Left ventricle myocardium inferior (tissue), 1 donor: ENCODE results near the gene VCPKMT. TPM values are rescaled to one million over a fixed set of nuclear protein-coding genes. Genes with fewer than 3 reads are reported as not detected.
"Not testable (repeated sequence)": the region's sequence is repeated elsewhere in the genome, so short reads cannot be mapped to it uniquely, and the experiment has no call there.

ENCODE experiments used
- DNase-seq: peaks from one replicate; pipeline ENCODE4 v3.0.0-alpha.2; 2020
- H3K27ac ChIP-seq: fragments of 200-600 bp; replicated peaks from 2 replicates; pipeline ENCODE4 v1.8.0; 2021
- H3K27me3 ChIP-seq: fragments of 200-600 bp; 2 replicates; pipeline ENCODE4 v1.8.0; 2021; ENCODE audit warnings: low read depth
- H3K36me3 ChIP-seq: fragments of 200-600 bp; 2 replicates; pipeline ENCODE4 v1.8.0; 2021
- H3K4me1 ChIP-seq: fragments of 200-600 bp; 2 replicates; pipeline ENCODE4 v1.8.0; 2021
- H3K4me3 ChIP-seq: fragments of 200-600 bp; 2 replicates; pipeline ENCODE4 v1.8.0; 2021; ENCODE audit warnings: mild to moderate bottlenecking, moderate library complexity
- H3K9me3 ChIP-seq: fragments of 200-600 bp; replicated peaks from 2 replicates; pipeline ENCODE4 v1.8.0; 2021
- intact Hi-C: fragments of 100-400 bp; cut with micrococcal nuclease; formaldehyde crosslinking; loops from one replicate; pipeline ENCODE4 v1.11.0; 2022
- total RNA-seq: library from RNA; stranded (reverse); fragmentation: NEBNext Ultra II Directional; extraction: Animal tissue kit (Norgen Biotek cat#: 25700); gene quantifications from one replicate; pipeline ENCODE4 v1.2.1, GENCODE V29; 2021
- TF ChIP-seq, protein P1 (sequence below): fragments of 200-600 bp; IDR thresholded peaks from 2 replicates; pipeline ENCODE4 v1.8.0; 2021; ENCODE audit warnings: antibody characterized with exemption, mild to moderate bottlenecking, borderline replicate concordance
- donor health status: DM: no; HTN: yes; CAD: no; lungs with severe emphysema.

Gene VCPKMT
- total RNA-seq, 1 donor from 2014 or later: 4.1 TPM

DNA sequence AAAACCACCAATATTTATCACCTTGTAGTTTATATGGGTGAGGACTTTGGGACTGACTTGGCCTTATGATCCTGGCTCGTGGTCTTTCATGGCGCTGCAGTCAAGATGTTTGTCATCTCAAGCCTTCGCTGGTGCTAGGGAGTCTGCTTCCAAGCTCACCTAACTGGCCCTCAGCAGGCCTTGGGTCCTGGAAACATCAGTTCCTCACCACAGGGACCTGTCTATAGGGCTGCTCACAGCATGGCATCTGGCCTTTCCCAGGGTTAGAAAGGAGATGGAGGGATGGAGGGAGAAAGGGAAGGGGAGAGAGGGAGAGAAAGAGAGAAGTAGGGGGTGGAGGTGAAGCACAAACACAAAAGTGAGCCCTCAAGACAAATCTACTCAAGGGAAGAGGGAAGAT lies 31.7 kb downstream of the VCPKMT start:
- Histone ChIP-seq H3K9me3 (no peaks in the 10 kb centered on the region), H3K36me3 (no peaks in the 10 kb centered on the region), H3K4me3 (no peak overlapping the region), H3K4me1 (no peaks in the 10 kb centered on the region), H3K27me3 (no peaks in the 10 kb centered on the region), H3K27ac (no peak overlapping the region)
- DNase-seq: no peak
- intact Hi-C loops: no loop called here
- TF ChIP-seq, protein P1, sequence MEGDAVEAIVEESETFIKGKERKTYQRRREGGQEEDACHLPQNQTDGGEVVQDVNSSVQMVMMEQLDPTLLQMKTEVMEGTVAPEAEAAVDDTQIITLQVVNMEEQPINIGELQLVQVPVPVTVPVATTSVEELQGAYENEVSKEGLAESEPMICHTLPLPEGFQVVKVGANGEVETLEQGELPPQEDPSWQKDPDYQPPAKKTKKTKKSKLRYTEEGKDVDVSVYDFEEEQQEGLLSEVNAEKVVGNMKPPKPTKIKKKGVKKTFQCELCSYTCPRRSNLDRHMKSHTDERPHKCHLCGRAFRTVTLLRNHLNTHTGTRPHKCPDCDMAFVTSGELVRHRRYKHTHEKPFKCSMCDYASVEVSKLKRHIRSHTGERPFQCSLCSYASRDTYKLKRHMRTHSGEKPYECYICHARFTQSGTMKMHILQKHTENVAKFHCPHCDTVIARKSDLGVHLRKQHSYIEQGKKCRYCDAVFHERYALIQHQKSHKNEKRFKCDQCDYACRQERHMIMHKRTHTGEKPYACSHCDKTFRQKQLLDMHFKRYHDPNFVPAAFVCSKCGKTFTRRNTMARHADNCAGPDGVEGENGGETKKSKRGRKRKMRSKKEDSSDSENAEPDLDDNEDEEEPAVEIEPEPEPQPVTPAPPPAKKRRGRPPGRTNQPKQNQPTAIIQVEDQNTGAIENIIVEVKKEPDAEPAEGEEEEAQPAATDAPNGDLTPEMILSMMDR: no peak

DNA sequence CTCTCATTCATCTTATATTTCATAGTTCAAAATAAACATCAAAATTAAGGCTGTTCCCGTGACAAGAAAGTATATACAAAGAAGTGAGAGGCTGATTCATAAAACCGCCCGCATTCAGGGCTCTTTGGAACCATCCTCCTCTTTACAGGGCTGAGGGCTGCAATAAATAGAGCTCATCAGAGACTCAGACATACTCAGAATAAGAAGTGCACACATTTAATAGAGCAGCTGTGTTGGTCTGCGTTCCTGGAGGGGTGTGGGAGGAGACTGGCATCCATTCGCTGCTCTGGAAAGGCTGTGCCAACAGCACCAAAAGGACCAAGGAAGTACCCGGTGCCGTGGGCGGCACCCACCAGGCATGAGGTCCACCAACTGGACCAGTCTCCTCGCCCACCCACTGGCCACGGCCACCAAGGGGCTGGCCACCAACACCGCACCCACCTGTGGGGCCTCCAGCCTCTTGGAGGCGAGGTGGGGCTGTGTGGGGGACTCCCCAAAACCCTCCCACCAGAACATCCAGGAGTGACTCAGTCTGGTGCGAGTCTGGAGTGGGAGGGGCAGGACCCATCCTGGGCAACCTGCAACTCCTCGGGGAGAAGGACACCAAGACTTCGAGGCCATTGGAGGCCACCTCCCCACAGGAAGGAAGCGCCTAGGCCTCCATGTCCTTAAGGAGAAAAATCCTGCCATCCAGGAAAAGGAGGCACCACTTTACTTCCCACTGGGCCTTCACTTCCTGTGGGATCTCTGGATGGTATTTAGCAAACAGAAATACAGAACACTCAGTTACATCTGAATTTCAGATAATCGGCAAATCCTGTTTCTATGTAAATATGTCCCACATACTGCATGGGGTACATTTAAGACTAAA lies 32.7 kb downstream of the VCPKMT start:
- intact Hi-C loops: no loop called here
- H3K9me3 ChIP-seq: no peaks in the 10 kb centered on the region
- DNase-seq: no peak
- TF ChIP-seq, protein P1: no peak
- H3K4me1 ChIP-seq: no peaks in the 10 kb centered on the region
- H3K27ac ChIP-seq: no peak overlapping the region
- H3K27me3 ChIP-seq: no peaks in the 10 kb centered on the region
- no peaks in the 10 kb centered on the region for H3K36me3 ChIP-seq
- no peak overlapping the region for H3K4me3 ChIP-seq

DNA sequence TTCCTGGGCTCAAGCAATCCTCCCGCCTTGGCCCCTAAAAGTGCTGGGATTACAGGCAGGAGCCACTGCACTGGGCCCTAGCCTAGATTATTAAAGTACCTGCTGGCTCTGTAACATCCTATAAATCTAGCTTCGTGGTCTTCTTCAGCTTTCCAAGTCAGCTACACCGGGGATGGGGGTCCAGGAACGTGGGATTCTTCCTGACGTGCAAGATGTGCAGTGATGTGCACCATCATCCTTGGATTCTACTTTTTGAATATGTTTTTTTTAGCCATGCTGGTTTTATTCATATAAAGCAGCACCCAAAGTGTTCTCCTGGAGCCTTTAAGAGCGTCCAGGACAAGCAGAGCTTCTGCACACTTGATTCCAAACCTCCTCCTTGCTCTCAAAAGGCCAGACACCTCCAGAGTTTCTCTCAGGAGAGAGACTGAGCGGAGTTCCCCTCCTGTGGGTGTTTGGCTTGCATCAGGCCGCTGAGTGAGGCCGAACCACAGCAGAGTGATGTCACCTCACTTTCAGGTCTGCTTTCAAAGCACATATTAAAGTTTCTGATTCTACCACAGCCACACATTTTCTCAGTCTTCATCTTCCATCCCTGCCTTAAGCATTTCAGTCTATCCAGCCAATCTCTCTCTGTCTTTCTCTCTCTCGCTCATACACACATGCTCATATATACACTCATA lies 33.4 kb downstream of the VCPKMT start:
- TF ChIP-seq, protein P1: no peak
- no peaks in the 10 kb centered on the region for H3K9me3 ChIP-seq
- intact Hi-C loops: no loop called here
- no peaks in the 10 kb centered on the region for H3K36me3 ChIP-seq
- H3K4me1 ChIP-seq: no peaks in the 10 kb centered on the region
- H3K4me3 ChIP-seq: no peak overlapping the region
- H3K27me3 ChIP-seq: no peaks in the 10 kb centered on the region
- no peak for DNase-seq
- H3K27ac ChIP-seq: no peak overlapping the region

DNA sequence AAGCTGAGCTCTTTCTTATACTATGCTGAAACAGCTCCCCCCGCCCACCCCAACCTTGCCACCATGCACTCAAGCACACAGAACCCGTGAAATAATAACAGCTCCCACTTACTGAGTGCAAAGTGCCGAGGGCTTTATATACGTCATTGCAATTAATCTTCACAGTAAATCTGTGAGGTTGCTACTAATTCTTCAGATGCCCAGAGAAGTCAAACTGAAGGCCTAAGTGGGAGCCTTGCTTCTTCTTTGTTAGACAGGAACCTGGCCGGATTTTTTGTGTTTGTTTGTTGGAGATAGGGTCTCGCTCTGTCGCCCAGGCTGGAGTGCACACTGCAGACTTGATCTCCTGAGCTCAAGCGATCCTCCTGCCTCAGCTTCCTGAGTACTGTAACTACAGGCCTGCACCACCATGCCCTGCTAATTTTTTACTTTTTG lies 34.0 kb downstream of the VCPKMT start:
- no peaks in the 10 kb centered on the region for H3K4me1 ChIP-seq
- intact Hi-C loops: no loop called here
- H3K27ac ChIP-seq: no peak overlapping the region
- H3K27me3 ChIP-seq: no peaks in the 10 kb centered on the region
- no peaks in the 10 kb centered on the region for H3K36me3 ChIP-seq
- no peak for DNase-seq
- TF ChIP-seq, protein P1: no peak
- H3K9me3 ChIP-seq: no peaks in the 10 kb centered on the region
- no peak overlapping the region for H3K4me3 ChIP-seq

DNA sequence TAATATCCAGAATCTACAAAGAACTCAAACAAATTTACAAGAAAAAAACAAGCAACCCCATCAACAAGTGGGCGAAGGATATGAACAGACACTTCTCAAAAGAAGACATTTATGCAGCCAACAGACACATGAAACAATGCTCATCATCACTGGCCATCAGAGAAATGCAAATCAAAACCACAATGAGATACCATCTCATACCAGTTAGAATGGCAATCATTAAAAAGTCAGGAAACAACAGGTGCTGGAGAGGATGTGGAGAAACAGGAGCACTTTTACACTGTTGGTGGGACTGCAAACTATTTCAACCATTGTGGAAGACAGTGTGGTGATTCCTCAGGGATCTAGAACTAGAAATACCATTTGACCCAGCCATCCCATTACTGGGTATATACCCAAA lies 37.3 kb downstream of the VCPKMT start:
- H3K4me1 ChIP-seq, H3K4me3 ChIP-seq, H3K27me3 ChIP-seq, H3K9me3 ChIP-seq, H3K27ac ChIP-seq, intact Hi-C loops, DNase-seq, H3K36me3 ChIP-seq: not testable (repeated sequence)

DNA sequence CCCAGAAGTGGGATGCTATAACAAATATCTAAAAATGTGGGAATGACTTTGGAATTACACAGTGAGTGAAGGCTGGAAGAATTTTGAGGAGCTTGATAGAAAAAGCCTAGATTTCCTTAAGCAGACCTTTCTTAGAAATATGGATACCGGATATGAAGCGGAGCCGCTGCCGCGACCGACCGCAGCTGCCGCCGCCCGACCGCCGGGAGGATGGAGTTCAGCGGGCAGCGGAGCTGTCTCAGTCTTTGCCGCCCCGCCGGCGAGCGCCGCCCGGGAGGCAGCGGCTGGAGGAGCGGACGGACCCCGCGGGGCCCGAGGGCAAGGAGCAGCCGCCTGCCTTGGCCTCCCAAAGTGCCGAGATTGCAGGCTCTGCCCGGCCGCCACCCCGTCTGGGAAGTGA lies 42.7 kb downstream of the VCPKMT start:
- DNase-seq, H3K4me1 ChIP-seq, intact Hi-C loops: not testable (repeated sequence)

More for the DNA sequence above, 42.7 kb downstream of the VCPKMT start:
- H3K27ac ChIP-seq, H3K36me3 ChIP-seq, H3K9me3 ChIP-seq, H3K27me3 ChIP-seq, H3K4me3 ChIP-seq: not testable (repeated sequence)
